ENCODE measurements around the gene KLHL17. TPM values are rescaled to one million over a fixed set of nuclear protein-coding genes. Genes with fewer than 3 reads are reported as not detected.

Gene KLHL17
- total RNA-seq, 2 experiments from 2014 or later: 28.6 to 31.7 TPM

Other genes starting within 250 kb of the KLHL17 start
- gene SAMD11, start 36.7 kb upstream of the KLHL17 start, total RNA-seq: not detected
- 10 to 100 TPM; 58.2 to 58.4 TPM for gene NOC2L, start 1.3 kb upstream of the KLHL17 start, total RNA-seq
- 1 to 10 TPM; 7.6 to 8.2 TPM for gene PLEKHN1, start 5.9 kb downstream of the KLHL17 start, total RNA-seq
- not detected for gene PERM1, start 21.5 kb downstream of the KLHL17 start, total RNA-seq
- gene HES4, start 39.5 kb downstream of the KLHL17 start, total RNA-seq: under 1 TPM in 1 of 2 experiments, not detected in 1; 0.23 TPM
- 100 to 1,000 TPM; 593 to 623 TPM for gene ISG15, start 52.9 kb downstream of the KLHL17 start, total RNA-seq
- 10 to 100 TPM; 18.3 to 22.8 TPM for gene AGRN, start 59.5 kb downstream of the KLHL17 start, total RNA-seq
- gene RNF223, start 113.7 kb downstream of the KLHL17 start, total RNA-seq: not detected
- gene C1orf159, start 155.5 kb downstream of the KLHL17 start, total RNA-seq: 10 to 100 TPM; 18.6 to 19.9 TPM
- gene TTLL10, start 213.3 kb downstream of the KLHL17 start, total RNA-seq: not detected
- 100 to 1,000 TPM; 115 to 116 TPM for gene TNFRSF18, start 246.0 kb downstream of the KLHL17 start, total RNA-seq

Measured in activated CD4-positive, alpha-beta memory T cell treated with anti-CD3 and anti-CD28 coated beads, Interleukin-2, amount 10 ng/mL, durations not matched to agents 7 days and 5 days (primary cell).